K562 (cell line): Measurements from ENCODE around the gene PEAR1. TPM values are rescaled to one million over a fixed set of nuclear protein-coding genes. Genes with fewer than 3 reads are reported as not detected.

ENCODE experiments used
- CBX5 ChIP-seq: IDR thresholded peaks from 2 replicates; pipeline ENCODE4 v1.6.1; 2014; ENCODE audit warnings: low read depth, borderline replicate concordance
- HDGF ChIP-seq: fragments of 450-650 bp; IDR thresholded peaks from 2 replicates; pipeline ENCODE4 v1.6.1; 2016
- HSF4 ChIP-seq: fragments of 250-450 bp; sonication (Bioruptor Pico); IDR thresholded peaks from 2 replicates; pipeline ENCODE4 v2.1.2; 2022; ENCODE audit warnings: mild to moderate bottlenecking, moderate library complexity, borderline replicate concordance
- PRPF4 ChIP-seq: fragments of 200-400 bp; formaldehyde crosslinking; IDR thresholded peaks from one replicate; pipeline ENCODE4 v1.6.1; 2017; ENCODE audit warnings: low read length, low read depth, mild to moderate bottlenecking; ENCODE audit not compliant: insufficient read depth, poor library complexity, severe bottlenecking
- TCF7 ChIP-seq: sonication (generic); IDR thresholded peaks from 2 replicates; pipeline ENCODE4 v1.6.1; 2016; ENCODE audit warnings: antibody characterized with exemption, borderline replicate concordance
- ZNF121 ChIP-seq: sonication (generic); formaldehyde crosslinking; conservative IDR thresholded peaks from 2 replicates; pipeline ENCODE4 v1.8.0; 2022; ENCODE audit warnings: missing genetic modification reagents
- ZNF239 ChIP-seq: fragments of 250-450 bp; sonication (Bioruptor Pico); IDR thresholded peaks from 2 replicates; pipeline ENCODE4 v1.4.0; 2020; ENCODE audit warnings: mild to moderate bottlenecking
- polyA plus RNA-seq, 8 experiments: library from polyadenylated mRNA; depleted of rRNA in 4 of 8; stranded (reverse) in 5 of 8; unstranded in 3 of 8; fragments of >200 nt; fragmentation: Nextera tagmentation in 2 of 8; fragmentation: Illumina TruSeq in 1 of 8; extraction: Ambion mirVana in 2 of 8; extraction: Trizol in 1 of 8; gene quantifications; 2 replicates each; pipeline versions ENCODE4 v1.2.1 to v1.2.3, GENCODE V29; 2011 to 2014; ENCODE audit warnings: inconsistent platforms in 1 of 8, missing spikeins in 1 of 8
- total RNA-seq, 7 experiments: library from RNA; depleted of rRNA in 6 of 7; stranded (reverse); fragments of >200 nt in 6 of 7; fragmentation: Illumina TruSeq in 2 of 7; extraction: Trizol in 2 of 7; gene quantifications; 2 replicates each; pipeline versions ENCODE4 v1.2.1 to v1.2.3, GENCODE V29; 2011 to 2021; ENCODE audit warnings: low replicate concordance in 1 of 7
- TF ChIP-seq, protein P1 (sequence below): IDR thresholded peaks from 2 replicates; pipeline ENCODE4 v1.6.1; 2011; ENCODE audit warnings: borderline replicate concordance, low read depth, mild to moderate bottlenecking, moderate library complexity, low read length; ENCODE audit not compliant: insufficient read depth, poor library complexity, severe bottlenecking
- TF ChIP-seq, protein P2 (sequence below), 2 experiments: fragments of 450-650 bp; formaldehyde crosslinking in 1 of 2; IDR thresholded peaks; 2 replicates each; pipeline versions ENCODE4 v1.4.0 to v1.6.1; 2014 to 2020; ENCODE audit warnings: mild to moderate bottlenecking in 2 of 2, borderline replicate concordance in 1 of 2, low read depth in 1 of 2
- TF ChIP-seq, protein P3 (sequence below): sonication (generic); formaldehyde crosslinking; IDR thresholded peaks from 2 replicates; pipeline ENCODE4 v1.8.0; 2022; ENCODE audit warnings: mild to moderate bottlenecking, low read depth, missing genetic modification reagents

Gene PEAR1
- total and polyA plus RNA-seq, 9 of the 15 experiments (the other 6 are each of a cell fraction or from before 2014, with no cell fraction given), result 0.87 to 13.9 (median 6.1) TPM

DNA sequence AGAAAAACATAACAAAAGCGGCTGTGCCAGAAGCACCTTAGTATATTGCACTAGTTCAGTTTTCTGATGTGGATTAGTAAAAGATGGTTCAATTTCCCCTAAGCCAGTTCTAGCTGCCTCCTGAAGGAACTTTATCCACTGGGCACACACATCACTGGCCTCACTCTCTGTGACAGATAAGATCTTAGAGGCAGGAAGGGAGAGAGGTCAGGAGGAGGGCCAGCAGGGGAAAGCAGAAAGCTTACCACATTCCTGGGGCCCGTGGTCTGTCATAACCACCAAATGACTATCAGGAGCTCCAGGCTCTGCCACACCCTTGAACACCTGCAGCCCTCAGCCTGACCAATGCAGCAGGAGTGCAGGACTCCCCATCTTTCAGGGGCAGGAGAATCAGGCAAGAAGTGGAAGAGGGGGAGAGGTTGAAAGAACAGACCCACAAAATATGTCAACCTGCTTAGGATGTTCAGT, 64.8 kb downstream of the PEAR1 start (continued):
- TF ChIP-seq, protein P1, sequence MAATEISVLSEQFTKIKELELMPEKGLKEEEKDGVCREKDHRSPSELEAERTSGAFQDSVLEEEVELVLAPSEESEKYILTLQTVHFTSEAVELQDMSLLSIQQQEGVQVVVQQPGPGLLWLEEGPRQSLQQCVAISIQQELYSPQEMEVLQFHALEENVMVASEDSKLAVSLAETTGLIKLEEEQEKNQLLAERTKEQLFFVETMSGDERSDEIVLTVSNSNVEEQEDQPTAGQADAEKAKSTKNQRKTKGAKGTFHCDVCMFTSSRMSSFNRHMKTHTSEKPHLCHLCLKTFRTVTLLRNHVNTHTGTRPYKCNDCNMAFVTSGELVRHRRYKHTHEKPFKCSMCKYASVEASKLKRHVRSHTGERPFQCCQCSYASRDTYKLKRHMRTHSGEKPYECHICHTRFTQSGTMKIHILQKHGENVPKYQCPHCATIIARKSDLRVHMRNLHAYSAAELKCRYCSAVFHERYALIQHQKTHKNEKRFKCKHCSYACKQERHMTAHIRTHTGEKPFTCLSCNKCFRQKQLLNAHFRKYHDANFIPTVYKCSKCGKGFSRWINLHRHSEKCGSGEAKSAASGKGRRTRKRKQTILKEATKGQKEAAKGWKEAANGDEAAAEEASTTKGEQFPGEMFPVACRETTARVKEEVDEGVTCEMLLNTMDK, result no peak
- 0 out of 2 replicates have a peak, but pooled peaks have one; percentile 54 for TF ChIP-seq HSF4 (CRISPR knock-in tag)
- no peak for TF ChIP-seq CBX5
- TF ChIP-seq TCF7, result peak; percentile 72; the same call in 1 of the 2 replicates
- TF ChIP-seq ZNF121, result no peak
- TF ChIP-seq, protein P2, sequence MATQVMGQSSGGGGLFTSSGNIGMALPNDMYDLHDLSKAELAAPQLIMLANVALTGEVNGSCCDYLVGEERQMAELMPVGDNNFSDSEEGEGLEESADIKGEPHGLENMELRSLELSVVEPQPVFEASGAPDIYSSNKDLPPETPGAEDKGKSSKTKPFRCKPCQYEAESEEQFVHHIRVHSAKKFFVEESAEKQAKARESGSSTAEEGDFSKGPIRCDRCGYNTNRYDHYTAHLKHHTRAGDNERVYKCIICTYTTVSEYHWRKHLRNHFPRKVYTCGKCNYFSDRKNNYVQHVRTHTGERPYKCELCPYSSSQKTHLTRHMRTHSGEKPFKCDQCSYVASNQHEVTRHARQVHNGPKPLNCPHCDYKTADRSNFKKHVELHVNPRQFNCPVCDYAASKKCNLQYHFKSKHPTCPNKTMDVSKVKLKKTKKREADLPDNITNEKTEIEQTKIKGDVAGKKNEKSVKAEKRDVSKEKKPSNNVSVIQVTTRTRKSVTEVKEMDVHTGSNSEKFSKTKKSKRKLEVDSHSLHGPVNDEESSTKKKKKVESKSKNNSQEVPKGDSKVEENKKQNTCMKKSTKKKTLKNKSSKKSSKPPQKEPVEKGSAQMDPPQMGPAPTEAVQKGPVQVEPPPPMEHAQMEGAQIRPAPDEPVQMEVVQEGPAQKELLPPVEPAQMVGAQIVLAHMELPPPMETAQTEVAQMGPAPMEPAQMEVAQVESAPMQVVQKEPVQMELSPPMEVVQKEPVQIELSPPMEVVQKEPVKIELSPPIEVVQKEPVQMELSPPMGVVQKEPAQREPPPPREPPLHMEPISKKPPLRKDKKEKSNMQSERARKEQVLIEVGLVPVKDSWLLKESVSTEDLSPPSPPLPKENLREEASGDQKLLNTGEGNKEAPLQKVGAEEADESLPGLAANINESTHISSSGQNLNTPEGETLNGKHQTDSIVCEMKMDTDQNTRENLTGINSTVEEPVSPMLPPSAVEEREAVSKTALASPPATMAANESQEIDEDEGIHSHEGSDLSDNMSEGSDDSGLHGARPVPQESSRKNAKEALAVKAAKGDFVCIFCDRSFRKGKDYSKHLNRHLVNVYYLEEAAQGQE (IDR thresholded peaks at IDR 0.05; ENCODE audit: borderline replicate concordance), result peak; percentile 96
- TF ChIP-seq, protein P2 (CRISPR knock-in tag; IDR thresholded peaks at IDR 0.05; ENCODE audit: low read depth), result no peak
- peak; percentile 45; the same call in 1 of the 2 replicates for TF ChIP-seq ZNF239
- TF ChIP-seq PRPF4, result no peak
- TF ChIP-seq HDGF, result no peak
- TF ChIP-seq, protein P3, sequence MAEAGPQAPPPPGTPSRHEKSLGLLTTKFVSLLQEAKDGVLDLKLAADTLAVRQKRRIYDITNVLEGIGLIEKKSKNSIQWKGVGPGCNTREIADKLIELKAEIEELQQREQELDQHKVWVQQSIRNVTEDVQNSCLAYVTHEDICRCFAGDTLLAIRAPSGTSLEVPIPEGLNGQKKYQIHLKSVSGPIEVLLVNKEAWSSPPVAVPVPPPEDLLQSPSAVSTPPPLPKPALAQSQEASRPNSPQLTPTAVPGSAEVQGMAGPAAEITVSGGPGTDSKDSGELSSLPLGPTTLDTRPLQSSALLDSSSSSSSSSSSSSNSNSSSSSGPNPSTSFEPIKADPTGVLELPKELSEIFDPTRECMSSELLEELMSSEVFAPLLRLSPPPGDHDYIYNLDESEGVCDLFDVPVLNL (CRISPR knock-in tag), result no peak
